ENCODE results near the gene C1QTNF8. TPM values are rescaled to one million over a fixed set of nuclear protein-coding genes. Genes with fewer than 3 reads are reported as not detected.

The C1QTNF8 gene
- polyA plus RNA-seq, 2 of the 4 experiments (the other 2 are of a cell fraction), result not detected

GRCh38 chr16:1098266-1098991, 2.4 kb upstream of the C1QTNF8 start:
- CTCF ChIA-PET, result interaction anchor here (0.9 to 3.3 kb wide), 5 partner anchors 10 to 386 kb away, joined by 3 to 11 read pairs (median 3); no protein-coding TSS in a partner anchor
- no peak overlapping the region for H3K4me2 ChIP-seq
- ATAC-seq, result no peak
- POLR2A ChIA-PET, result no interaction called here
- no peaks in the 10 kb centered on the region for H3K9me3 ChIP-seq
- H3K4me1 ChIP-seq, result peaks cover 24% of the 10 kb centered on the region
- no peak overlapping the region; a peak in 1 of 6 replicates for H3K27ac ChIP-seq
- WGBS (ENCODE audit: missing lambda C conversion rate), result 88% methylated on average over 17 of the region's 34 CpGs
- FAIRE-seq, result no peak
- TF ChIP-seq HOXB5 (CRISPR knock-in tag; IDR thresholded peaks at IDR 0.05), result no peak
- TF ChIP-seq NPAS2 (CRISPR knock-in tag; IDR thresholded peaks at IDR 0.05; ENCODE audit: borderline replicate concordance), result no peak
- TF ChIP-seq ELK1 (IDR thresholded peaks at IDR 0.05; ENCODE audit: low read depth, low read length), result no peak
- TF ChIP-seq POLR2A (IDR thresholded peaks at IDR 0.05; ENCODE audit: low read length), result no peak
- TF ChIP-seq MYC (IDR thresholded peaks at IDR 0.05; ENCODE audit: borderline replicate concordance, low read length), result no peak
- no peak for TF ChIP-seq JUN (IDR thresholded peaks at IDR 0.05)
- TF ChIP-seq, protein P1, sequence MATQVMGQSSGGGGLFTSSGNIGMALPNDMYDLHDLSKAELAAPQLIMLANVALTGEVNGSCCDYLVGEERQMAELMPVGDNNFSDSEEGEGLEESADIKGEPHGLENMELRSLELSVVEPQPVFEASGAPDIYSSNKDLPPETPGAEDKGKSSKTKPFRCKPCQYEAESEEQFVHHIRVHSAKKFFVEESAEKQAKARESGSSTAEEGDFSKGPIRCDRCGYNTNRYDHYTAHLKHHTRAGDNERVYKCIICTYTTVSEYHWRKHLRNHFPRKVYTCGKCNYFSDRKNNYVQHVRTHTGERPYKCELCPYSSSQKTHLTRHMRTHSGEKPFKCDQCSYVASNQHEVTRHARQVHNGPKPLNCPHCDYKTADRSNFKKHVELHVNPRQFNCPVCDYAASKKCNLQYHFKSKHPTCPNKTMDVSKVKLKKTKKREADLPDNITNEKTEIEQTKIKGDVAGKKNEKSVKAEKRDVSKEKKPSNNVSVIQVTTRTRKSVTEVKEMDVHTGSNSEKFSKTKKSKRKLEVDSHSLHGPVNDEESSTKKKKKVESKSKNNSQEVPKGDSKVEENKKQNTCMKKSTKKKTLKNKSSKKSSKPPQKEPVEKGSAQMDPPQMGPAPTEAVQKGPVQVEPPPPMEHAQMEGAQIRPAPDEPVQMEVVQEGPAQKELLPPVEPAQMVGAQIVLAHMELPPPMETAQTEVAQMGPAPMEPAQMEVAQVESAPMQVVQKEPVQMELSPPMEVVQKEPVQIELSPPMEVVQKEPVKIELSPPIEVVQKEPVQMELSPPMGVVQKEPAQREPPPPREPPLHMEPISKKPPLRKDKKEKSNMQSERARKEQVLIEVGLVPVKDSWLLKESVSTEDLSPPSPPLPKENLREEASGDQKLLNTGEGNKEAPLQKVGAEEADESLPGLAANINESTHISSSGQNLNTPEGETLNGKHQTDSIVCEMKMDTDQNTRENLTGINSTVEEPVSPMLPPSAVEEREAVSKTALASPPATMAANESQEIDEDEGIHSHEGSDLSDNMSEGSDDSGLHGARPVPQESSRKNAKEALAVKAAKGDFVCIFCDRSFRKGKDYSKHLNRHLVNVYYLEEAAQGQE (IDR thresholded peaks at IDR 0.05), result no peak
- no peak for TF ChIP-seq KDM1A (IDR thresholded peaks at IDR 0.05; ENCODE audit: low read depth)
- TF ChIP-seq MAFK (IDR thresholded peaks at IDR 0.05; ENCODE audit: partially characterized antibody), result no peak
- TF ChIP-seq RFX5 (IDR thresholded peaks at IDR 0.05), result no peak
- TF ChIP-seq, protein P2, sequence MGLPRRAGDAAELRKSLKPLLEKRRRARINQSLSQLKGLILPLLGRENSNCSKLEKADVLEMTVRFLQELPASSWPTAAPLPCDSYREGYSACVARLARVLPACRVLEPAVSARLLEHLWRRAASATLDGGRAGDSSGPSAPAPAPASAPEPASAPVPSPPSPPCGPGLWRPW (IDR thresholded peaks at IDR 0.05), result no peak
- TF ChIP-seq HDAC2 (IDR thresholded peaks at IDR 0.05), result no peak
- DNase-seq (ENCODE audit: low read depth in 1 of 2, low spot score in 1 of 2), result no peak
- H3K4me3 ChIP-seq, result no peak overlapping the region

- POLR2A ChIA-PET, result no interaction called here
- FAIRE-seq, result no peak
- no peak overlapping the region for H3K4me2 ChIP-seq
- no peak overlapping the region for H3K4me3 ChIP-seq
- 50% methylated on average over 15 of the region's 23 CpGs for WGBS (ENCODE audit: missing lambda C conversion rate)
- peaks cover 19% of the 10 kb centered on the region; the same call in 2 of the 3 replicates for H3K4me1 ChIP-seq
- DNase-seq (ENCODE audit: low read depth in 1 of 2, low spot score in 1 of 2), result no peak
- H3K9me3 ChIP-seq, result no peaks in the 10 kb centered on the region
- CTCF ChIA-PET, result interaction anchor here (0.9 to 3.3 kb wide), 2 partner anchors 9 to 15 kb away, joined by 3 to 11 read pairs; no protein-coding TSS in a partner anchor
- no peak overlapping the region; a peak in 1 of 6 replicates for H3K27ac ChIP-seq
- ATAC-seq, result no peak
- TF ChIP-seq FOSL2 (IDR thresholded peaks at IDR 0.05), result no peak
- no peak for TF ChIP-seq FOSL2 (CRISPR knock-in tag; IDR thresholded peaks at IDR 0.05)
- no peak for TF ChIP-seq POLR2AphosphoS2 (conservative IDR thresholded peaks at IDR 0.05; ENCODE audit: low read length)
- no peak for TF ChIP-seq EHMT2 (IDR thresholded peaks at IDR 0.05; ENCODE audit: low read depth)
- no peak for TF ChIP-seq SMC3 (IDR thresholded peaks at IDR 0.05)
- TF ChIP-seq, protein P3, sequence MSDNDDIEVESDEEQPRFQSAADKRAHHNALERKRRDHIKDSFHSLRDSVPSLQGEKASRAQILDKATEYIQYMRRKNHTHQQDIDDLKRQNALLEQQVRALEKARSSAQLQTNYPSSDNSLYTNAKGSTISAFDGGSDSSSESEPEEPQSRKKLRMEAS (IDR thresholded peaks at IDR 0.05), result no peak
- TF ChIP-seq GATA3 (IDR thresholded peaks at IDR 0.05; ENCODE audit: borderline replicate concordance), result no peak
- TF ChIP-seq, protein P1 (IDR thresholded peaks at IDR 0.05), result no peak
- TF ChIP-seq HOXB13 (CRISPR knock-in tag; IDR thresholded peaks at IDR 0.05; ENCODE audit: low read depth), result no peak
- TF ChIP-seq RARB (CRISPR knock-in tag; IDR thresholded peaks at IDR 0.05), result no peak
- TF ChIP-seq ELK1 (IDR thresholded peaks at IDR 0.05; ENCODE audit: low read depth, low read length), result no peak
- no peak for TF ChIP-seq TFCP2L1 (CRISPR knock-in tag; IDR thresholded peaks at IDR 0.05)
- TF ChIP-seq, protein P2 (IDR thresholded peaks at IDR 0.05), result no peak
- TF ChIP-seq, protein P4, sequence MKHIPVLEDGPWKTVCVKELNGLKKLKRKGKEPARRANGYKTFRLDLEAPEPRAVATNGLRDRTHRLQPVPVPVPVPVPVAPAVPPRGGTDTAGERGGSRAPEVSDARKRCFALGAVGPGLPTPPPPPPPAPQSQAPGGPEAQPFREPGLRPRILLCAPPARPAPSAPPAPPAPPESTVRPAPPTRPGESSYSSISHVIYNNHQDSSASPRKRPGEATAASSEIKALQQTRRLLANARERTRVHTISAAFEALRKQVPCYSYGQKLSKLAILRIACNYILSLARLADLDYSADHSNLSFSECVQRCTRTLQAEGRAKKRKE (CRISPR knock-in tag; IDR thresholded peaks at IDR 0.05; ENCODE audit: low read depth), result no peak
- TF ChIP-seq ESRRA (IDR thresholded peaks at IDR 0.05; ENCODE audit: borderline replicate concordance, low read length), result no peak
- TF ChIP-seq SREBF2 (IDR thresholded peaks at IDR 0.05), result no peak
Observed at GRCh38 chr16:1097800-1098199, 1.8 kb upstream of the C1QTNF8 start.

All from A549 (cell line).